Left renal pelvis (tissue), 4 donors: Measurements from ENCODE around the gene GPSM1. TPM values are rescaled to one million over a fixed set of nuclear protein-coding genes. Genes with fewer than 3 reads are reported as not detected.

Experiments
- DNase-seq, 4 donors: peaks; one replicate each; pipeline ENCODE4 v3.0.0-alpha.2; 2013; ENCODE audit warnings: low read depth in 4 of 4, low spot score in 3 of 4
- polyA plus RNA-seq, 4 donors: library from polyadenylated mRNA; unstranded; fragments of 120-200 nt; gene quantifications; one replicate each; pipeline ENCODE4 v1.2.1, GENCODE V29; 2013; ENCODE audit not compliant: insufficient read length in 4 of 4

The GPSM1 gene
- polyA plus RNA-seq, 4 donors = 24.3 to 46.1 (median 29.6) TPM

DNA sequence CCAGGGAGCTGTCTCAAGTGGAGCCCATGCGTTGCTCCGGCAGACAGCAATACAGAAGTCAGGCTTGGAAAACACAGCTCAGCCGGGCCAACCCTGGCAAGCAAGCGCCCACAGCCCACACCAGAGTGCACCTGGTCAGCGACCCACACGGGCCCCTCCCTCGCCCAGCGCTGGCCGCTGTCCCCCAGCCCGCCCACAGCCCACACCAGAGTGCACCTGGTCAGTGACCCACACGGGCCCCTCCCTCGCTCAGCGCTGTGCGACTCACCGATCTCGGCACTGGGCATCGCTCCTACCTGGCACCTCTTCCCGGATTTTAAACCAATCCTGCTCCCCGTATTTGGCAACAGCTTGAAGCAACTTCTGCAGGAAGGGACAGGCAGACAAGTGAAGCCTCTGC, 59.9 kb downstream of the GPSM1 start:
- no peak for DNase-seq

GRCh38 chr9:136389396-136389795, 62.1 kb downstream of the GPSM1 start:
- DNase-seq = no peak

DNA sequence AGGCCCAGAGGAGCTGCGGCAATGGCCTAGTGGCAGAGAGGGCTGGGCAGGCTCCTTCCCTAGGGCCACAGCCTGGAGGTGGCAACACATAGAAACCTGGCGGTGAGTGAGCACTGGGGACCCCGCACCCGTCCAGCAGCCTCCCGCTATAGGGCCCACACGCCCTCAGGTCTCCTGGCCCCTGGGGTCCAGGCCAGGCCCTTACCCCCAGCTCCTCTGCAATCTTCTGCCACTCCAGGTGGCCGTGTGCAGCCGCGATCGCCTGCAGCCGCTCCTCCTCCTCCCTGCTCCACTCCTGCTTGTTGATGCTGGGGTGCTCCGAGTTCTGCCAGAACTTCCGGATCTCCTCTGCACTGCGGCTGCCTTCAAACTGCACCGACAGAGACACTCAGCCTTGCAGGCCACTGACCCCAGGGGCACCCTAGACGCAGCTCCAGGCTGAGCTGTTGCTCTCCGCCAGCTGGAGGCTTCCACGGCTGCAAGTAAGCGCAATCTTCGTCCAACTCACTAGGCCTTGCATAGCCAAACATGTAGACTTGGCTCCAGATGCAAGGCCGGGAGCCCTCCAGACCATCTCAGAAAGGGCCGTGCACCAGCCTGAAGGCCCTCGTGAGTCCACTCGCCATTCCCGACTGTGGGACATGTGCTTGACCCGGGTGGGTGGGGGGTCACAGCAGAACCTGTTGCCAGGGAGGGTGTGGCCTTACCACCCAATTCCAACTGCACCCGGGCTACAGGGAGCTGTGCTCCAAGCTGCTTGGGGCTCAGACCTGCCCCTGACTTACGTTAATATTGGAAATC, 64.6 kb downstream of the GPSM1 start:
- DNase-seq = no peak

- no peak for DNase-seq
Observed at GRCh38 chr9:136392538-136393449, 65.5 kb downstream of the GPSM1 start.

- DNase-seq = no peak
Observed at GRCh38 chr9:136393531-136393930, 66.2 kb downstream of the GPSM1 start.

DNA sequence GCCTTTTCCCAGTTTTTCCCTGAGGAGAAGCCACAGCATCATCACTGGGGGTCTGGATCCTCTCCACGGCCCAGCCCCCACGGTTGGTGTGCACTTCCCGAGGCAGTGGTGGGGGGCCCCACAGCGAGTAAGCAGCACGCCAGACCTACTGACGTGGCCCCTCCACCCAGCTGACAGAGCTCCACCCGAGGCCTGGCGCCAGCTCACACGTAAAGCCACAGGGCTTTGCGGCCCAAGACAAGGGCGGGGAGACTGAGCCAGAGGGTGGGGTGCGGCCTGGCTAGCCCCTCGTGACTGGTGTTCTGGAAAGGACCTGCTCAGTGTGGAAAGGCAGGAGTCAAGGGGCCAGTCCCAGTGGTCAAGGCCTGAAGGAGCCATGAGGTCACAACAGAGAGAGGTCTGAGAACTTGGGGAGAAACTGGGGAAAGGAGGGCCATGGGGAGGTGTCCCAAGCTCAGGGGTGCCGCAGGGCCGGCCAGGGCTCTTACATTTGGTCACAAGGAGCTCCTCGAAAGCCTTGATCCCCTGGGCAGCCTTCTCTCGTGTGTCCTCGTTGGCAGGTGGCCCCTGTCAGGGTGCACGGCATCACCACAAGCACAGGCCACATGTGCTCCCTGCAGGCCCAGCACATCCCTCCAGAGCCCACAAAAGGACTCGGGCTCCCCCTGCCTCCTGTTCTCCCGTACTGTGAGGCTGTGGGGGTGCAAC, 67.1 kb downstream of the GPSM1 start:
- DNase-seq = no peak

- DNase-seq = no peak
Observed at GRCh38 chr9:136395020-136395340, 67.6 kb downstream of the GPSM1 start.

DNA sequence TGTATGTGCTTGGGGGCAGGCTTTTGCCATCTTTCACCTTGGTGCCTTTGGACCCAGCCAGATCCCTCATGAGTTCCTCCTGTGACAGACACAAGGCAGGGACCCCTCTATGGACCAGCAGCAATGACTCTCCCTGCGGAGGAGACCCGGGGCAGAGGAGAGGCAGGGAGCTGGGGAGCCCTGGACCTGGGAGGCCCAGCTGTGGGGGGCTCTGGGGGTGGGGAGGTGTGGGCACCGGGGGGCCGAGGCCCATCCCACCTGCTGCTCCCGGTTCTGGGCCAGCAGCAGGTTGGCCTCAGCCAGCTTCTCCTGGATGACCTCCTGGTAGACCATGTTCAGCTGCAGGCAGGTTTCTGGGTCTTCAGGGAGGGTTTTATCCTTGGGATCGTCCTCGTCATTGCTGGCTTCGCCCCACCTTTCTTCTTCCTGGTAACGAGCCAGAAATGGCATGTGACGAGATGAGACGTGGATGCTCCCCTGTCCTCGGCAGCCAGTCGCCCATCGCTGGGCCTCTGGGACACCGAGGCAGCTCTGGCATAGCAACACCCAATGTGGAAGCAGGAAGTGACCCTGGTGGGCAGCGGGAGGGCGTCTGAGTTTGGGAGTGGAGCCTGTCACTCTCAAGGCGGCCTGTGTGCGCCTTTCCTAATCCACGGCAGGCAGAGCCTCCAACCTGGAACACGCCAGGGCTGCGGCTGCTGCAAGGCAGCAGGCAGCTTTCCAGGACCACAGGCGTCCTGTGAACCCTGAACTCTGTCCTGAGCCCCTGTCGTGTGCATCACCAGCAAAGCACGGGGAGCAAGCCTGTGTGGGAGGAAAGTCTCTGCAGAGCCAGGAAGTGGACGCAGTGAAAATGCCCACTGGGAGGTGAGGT, 68.2 kb downstream of the GPSM1 start:
- no peak for DNase-seq

DNA sequence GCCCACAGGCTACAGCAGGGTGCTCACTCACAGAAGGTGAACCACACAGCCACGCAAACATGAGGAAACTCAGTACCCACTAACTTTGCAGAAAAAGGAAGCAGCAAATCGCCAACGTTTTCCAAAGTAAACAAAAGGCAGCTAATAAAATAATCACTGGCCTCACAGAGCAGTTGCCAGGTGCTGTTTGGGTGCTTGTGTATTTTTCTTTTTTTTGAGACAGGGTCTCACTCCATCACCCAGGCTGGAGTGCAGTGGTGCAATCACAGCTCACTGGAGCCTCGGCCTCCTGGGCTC, 68.8 kb downstream of the GPSM1 start:
- no peak for DNase-seq

- no peak for DNase-seq
Observed at GRCh38 chr9:136397643-136398042, 70.3 kb downstream of the GPSM1 start.

GRCh38 chr9:136398286-136398685, 70.9 kb downstream of the GPSM1 start:
- no peak for DNase-seq

DNA sequence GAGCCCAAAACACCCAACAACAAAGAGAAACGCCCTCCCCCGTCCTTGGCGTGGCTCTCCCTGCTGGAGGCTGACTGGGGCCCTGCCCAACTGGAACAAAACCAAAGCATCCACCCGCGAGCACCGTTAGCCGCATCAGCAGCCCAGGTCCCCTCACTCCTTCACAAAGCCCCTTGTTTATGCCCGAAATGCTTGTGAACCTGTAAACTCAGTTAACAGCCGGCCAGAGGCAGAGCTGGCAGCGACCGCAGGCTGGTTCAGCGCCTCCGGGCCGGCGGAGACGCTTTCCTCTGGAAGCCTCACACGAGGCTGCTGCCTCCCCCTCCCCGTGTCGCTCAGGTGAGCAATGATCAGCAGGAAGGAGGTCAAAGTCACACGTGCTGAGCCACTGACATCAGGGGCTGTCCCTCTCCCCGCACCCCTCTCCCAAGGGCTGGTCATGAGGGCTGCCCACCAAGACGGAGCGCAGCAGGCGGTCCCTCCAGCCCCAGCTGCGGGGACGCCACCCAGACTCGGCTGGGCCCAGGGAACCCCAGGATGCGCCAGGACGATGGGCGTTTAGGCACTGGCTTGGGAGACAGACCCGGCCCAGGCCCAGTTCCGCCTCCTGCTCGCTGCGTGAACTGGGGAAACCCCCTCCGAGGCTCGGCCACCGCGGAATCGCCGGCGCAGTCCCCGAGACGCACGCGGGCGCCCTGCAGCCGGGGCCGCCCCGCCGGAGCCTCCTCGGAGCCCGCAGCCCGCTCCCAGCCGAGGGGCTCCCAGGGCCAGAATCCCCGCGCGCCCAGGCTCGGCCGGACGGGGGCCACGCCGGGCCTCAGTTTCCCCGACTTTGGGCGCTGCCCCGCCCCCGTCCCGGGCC, 72.1 kb downstream of the GPSM1 start:
- no peak for DNase-seq

DNA sequence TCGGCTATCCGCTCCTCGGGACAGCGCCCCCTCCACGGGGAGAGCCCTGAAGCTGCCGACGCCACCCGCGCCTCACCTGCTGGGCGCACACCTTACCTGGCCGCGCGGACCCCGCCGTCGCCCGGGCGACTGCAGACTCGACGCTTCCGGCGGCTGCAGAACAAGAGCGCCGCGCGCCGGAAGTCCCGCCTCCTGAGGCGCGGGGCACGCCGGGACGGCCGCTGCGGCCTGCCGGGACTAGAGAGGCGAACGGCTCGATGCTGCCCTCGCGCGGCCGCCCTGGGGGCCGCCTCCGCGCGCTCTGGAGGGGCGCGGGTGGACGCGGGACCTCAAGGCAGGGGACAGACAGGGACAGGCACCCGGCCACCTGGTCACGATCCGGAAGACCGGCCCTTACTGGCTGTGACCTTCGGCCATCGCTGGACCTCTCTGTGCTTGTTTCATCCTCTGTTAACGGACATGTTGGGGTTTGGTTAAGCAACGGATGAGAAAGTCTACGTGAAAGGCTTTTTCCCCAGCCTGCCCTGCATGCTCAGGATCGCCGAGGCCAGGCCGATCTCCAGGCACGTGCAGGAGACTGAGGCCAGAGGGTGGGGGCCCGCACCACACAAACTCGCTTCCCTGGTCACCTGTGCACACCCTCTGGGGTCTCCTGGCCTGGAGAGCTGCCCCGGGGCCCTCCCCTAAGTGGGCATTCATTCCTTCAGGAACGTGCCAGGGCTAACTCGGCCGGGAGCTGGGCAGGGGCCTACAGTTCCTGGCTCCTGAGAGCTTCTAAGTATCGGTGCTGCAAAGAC, 72.9 kb downstream of the GPSM1 start, which contains the start of gene SNAPC4:
TSS of gene SNAPC4 (minus strand) at position 133 of the 797 bp plus-strand sequence. CDS start 1,742 bp downstream, outside the sequence.
- DNase-seq = peak; percentile 57 to 76 (median 72)

- DNase-seq = no peak
Observed at GRCh38 chr9:136401173-136401922, 74.0 kb downstream of the GPSM1 start.

- DNase-seq = no peak
Observed at GRCh38 chr9:136402067-136402466, 74.7 kb downstream of the GPSM1 start.

DNA sequence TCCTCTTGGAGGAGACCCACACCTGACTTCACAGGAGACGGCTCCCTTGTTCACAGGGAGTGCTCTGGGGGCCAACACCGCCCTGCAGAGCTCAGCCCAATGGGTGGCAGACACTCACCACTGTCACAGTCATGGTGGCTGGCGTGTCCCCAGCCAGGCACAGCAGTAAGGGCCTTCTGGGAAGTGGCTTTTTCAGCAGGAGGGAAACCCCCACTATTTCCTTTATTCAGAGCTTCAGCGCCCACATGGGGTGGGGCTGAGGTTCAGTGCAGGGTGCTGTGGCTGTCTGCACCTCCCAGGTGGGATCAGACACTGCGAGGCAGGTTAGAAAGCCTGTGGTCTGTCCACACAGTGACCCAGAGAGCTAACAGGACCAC, 76.2 kb downstream of the GPSM1 start:
- no peak for DNase-seq

- no peak for DNase-seq
Observed at GRCh38 chr9:136403915-136404800, 76.8 kb downstream of the GPSM1 start.
